Endodermal cell (in vitro differentiated cells): ENCODE data around the gene MGAT5B. TPM values are rescaled to one million over a fixed set of nuclear protein-coding genes. Genes with fewer than 3 reads are reported as not detected.

Source experiments
- DNase-seq: peaks from one replicate; pipeline ENCODE4 v3.0.0-alpha.2; 2017
- H3K27ac ChIP-seq: 2 replicates; pipeline ENCODE4 v1.5.1; 2013; ENCODE audit warnings: mild to moderate bottlenecking, low read depth, low read length, moderate library complexity
- H3K27me3 ChIP-seq: 2 replicates; pipeline ENCODE4 v1.6.1; 2013; ENCODE audit warnings: mild to moderate bottlenecking, low read length, moderate library complexity; ENCODE audit not compliant: insufficient read depth, control insufficient read depth, poor library complexity, severe bottlenecking
- H3K36me3 ChIP-seq: 2 replicates; pipeline ENCODE4 v1.7.0; 2013; ENCODE audit warnings: mild to moderate bottlenecking, low read length, moderate library complexity; ENCODE audit not compliant: control insufficient read depth, insufficient read depth
- H3K4me1 ChIP-seq: one replicate; pipeline ENCODE4 v1.7.0; 2013; ENCODE audit warnings: low read length; ENCODE audit not compliant: control insufficient read depth, insufficient read depth
- H3K4me3 ChIP-seq: 2 replicates; pipeline ENCODE4 v1.5.1; 2013; ENCODE audit warnings: mild to moderate bottlenecking, low read length, moderate library complexity
- H3K9ac ChIP-seq: 2 replicates; pipeline ENCODE4 v1.6.1; 2013; ENCODE audit warnings: mild to moderate bottlenecking, low read length, moderate library complexity; ENCODE audit not compliant: poor library complexity, severe bottlenecking; ENCODE audit errors: extremely low read depth
- H3K9me3 ChIP-seq: 2 replicates; pipeline ENCODE4 v1.6.1; 2013; ENCODE audit warnings: mild to moderate bottlenecking, low read length, moderate library complexity; ENCODE audit not compliant: control insufficient read depth
- H3K27ac Mint-ChIP-seq: 2 replicates; pipeline ENCODE4 v1.8.0; 2020; ENCODE audit warnings: mixed read lengths
- H3K27me3 Mint-ChIP-seq: 2 replicates; pipeline ENCODE4 v1.8.0; 2021; ENCODE audit warnings: mild to moderate bottlenecking, mixed read lengths; ENCODE audit not compliant: insufficient read depth
- H3K36me3 Mint-ChIP-seq: 2 replicates; pipeline ENCODE4 v1.8.0; 2020; ENCODE audit warnings: low read depth, mixed read lengths
- H3K4me1 Mint-ChIP-seq: 2 replicates; pipeline ENCODE4 v1.8.0; 2020; ENCODE audit warnings: mixed read lengths
- H3K4me3 Mint-ChIP-seq: 2 replicates; pipeline ENCODE4 v1.8.0; 2020; ENCODE audit warnings: mild to moderate bottlenecking, moderate library complexity, mixed read lengths
- H3K9me3 Mint-ChIP-seq: 2 replicates; pipeline ENCODE4 v1.8.0; 2020; ENCODE audit warnings: mild to moderate bottlenecking, mixed read lengths
- CTCF ChIP-seq: fragments of 200-600 bp; sonication (generic); conservative IDR thresholded peaks from 2 replicates; pipeline ENCODE4 v1.5.0; 2021; ENCODE audit warnings: antibody characterized with exemption, mild to moderate bottlenecking
- WGBS, 2 experiments: methylation state at CpG; one replicate each; pipeline versions ENCODE4 v1.1.5 to v1.1.7; 2013; ENCODE audit warnings: missing lambda C conversion rate in 2 of 2, mixed read lengths in 1 of 2; ENCODE audit not compliant: insufficient coverage in 1 of 2, insufficient read length in 1 of 2; 5-methylcytosine and 5-hydroxymethylcytosine counted together
- total RNA-seq, 2 donors: library from RNA; stranded (reverse); fragmentation: NEBNext Ultra II Directional in 1 of 2; extraction: Animal tissue kit (Norgen Biotek cat#: 25700) in 1 of 2; gene quantifications; 2 replicates in 1 of 2; 3 replicates in 1 of 2; pipeline ENCODE4 v1.2.1, GENCODE V29; 2021

MGAT5B gene
- total RNA-seq, 2 donors from 2014 or later: 2.9 to 3.3 TPM

- no peak for TF ChIP-seq CTCF
- Mint-ChIP-seq H3K4me3 (no peak overlapping the region), H3K9me3 (no peaks in the 10 kb centered on the region), H3K36me3 (peaks cover 3% of the 10 kb centered on the region), H3K4me1 (peaks cover 2% of the 10 kb centered on the region), H3K27ac (no peak overlapping the region), H3K27me3 (peaks cover 14% of the 10 kb centered on the region)
- Histone ChIP-seq H3K9ac (no peak overlapping the region), H3K27ac (no peak overlapping the region), H3K4me3 (no peak overlapping the region), H3K36me3 (no peaks in the 10 kb centered on the region), H3K9me3 (no peaks in the 10 kb centered on the region), H3K4me1 (no peaks in the 10 kb centered on the region), H3K27me3 (peaks cover 23% of the 10 kb centered on the region)
- WGBS, 2 experiments: 91 to 100% methylated on average over 2 to 4 of the region's 4 CpGs
- no peak for DNase-seq
Measured at GRCh38 chr17:76873856-76874255, 5.7 kb downstream of the MGAT5B start.

- TF ChIP-seq CTCF: no peak
- Mint-ChIP-seq H3K9me3 (no peaks in the 10 kb centered on the region), H3K4me3 (no peak overlapping the region), H3K27ac (no peak overlapping the region), H3K4me1 (no peaks in the 10 kb centered on the region), H3K36me3 (peaks cover 3% of the 10 kb centered on the region), H3K27me3 (no peaks in the 10 kb centered on the region)
- Histone ChIP-seq H3K9me3 (no peaks in the 10 kb centered on the region), H3K9ac (no peak overlapping the region), H3K27ac (no peak overlapping the region), H3K36me3 (no peaks in the 10 kb centered on the region), H3K27me3 (no peaks in the 10 kb centered on the region), H3K4me3 (no peak overlapping the region), H3K4me1 (no peaks in the 10 kb centered on the region)
- DNase-seq: no peak
- 89 to 90% methylated on average over 6 to 9 of the region's 9 CpGs for WGBS, 2 experiments
Measured at GRCh38 chr17:76877437-76877836, 9.2 kb downstream of the MGAT5B start.

DNA sequence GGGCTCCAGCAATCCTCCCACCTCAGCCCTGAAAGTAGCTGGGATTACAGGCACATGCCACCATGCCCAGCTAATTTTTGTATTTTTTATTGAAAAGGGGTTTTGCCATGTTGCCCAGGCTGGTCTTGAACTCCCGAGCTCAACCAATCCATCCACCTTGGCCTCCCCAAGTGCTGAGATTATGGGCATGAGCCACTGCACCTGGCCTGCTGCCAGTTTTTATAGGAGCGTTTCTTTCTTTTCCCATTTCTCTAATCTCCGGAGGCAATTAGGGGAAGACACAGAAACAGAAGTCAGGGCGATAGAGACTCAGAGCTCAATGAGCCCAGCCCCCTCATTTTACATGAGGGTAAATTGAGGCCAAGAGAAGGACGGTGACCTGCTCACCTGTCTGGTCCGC is 10.4 kb downstream of the MGAT5B start:
- H3K9me3 Mint-ChIP-seq: no peaks in the 10 kb centered on the region
- H3K36me3 ChIP-seq: no peaks in the 10 kb centered on the region
- H3K9me3 ChIP-seq: no peaks in the 10 kb centered on the region
- H3K27me3 ChIP-seq: no peaks in the 10 kb centered on the region
- DNase-seq: no peak
- H3K27ac ChIP-seq: no peak overlapping the region
- no peak for TF ChIP-seq CTCF
- peaks cover 3% of the 10 kb centered on the region for H3K36me3 Mint-ChIP-seq
- 94 to 100% methylated on average over 5 to 6 of the region's 6 CpGs for WGBS, 2 experiments
- H3K4me1 Mint-ChIP-seq: no peaks in the 10 kb centered on the region
- no peaks in the 10 kb centered on the region for H3K27me3 Mint-ChIP-seq
- no peak overlapping the region for H3K4me3 ChIP-seq
- H3K4me1 ChIP-seq: no peaks in the 10 kb centered on the region
- H3K27ac Mint-ChIP-seq: no peak overlapping the region
- no peak overlapping the region for H3K4me3 Mint-ChIP-seq
- no peak overlapping the region for H3K9ac ChIP-seq
